GM23248 (cell line): ENCODE results near the gene SUMF1. TPM values are rescaled to one million over a fixed set of nuclear protein-coding genes. Genes with fewer than 3 reads are reported as not detected.

Experiments
- DNase-seq: peaks from one replicate; pipeline ENCODE4 v3.0.0-alpha.2; 2015
- H2AFZ ChIP-seq: fragments of 200-600 bp; sonication (generic); 2 replicates; pipeline ENCODE4 v1.6.1; 2016; ENCODE audit warnings: antibody characterized with exemption
- H3F3A ChIP-seq: fragments of 200-600 bp; sonication (generic); 2 replicates; pipeline ENCODE4 v1.6.1; 2016; ENCODE audit warnings: mild to moderate bottlenecking, antibody characterized with exemption, mixed run types; ENCODE audit not compliant: insufficient read depth
- H3K27ac ChIP-seq: fragments of 200-600 bp; sonication (generic); 2 replicates; pipeline ENCODE4 v1.5.1; 2016; ENCODE audit warnings: mild to moderate bottlenecking
- H3K27me3 ChIP-seq: fragments of 200-600 bp; sonication (generic); replicated peaks from 2 replicates; pipeline ENCODE4 v1.6.1; 2016; ENCODE audit warnings: mild to moderate bottlenecking; ENCODE audit not compliant: insufficient read depth
- H3K36me3 ChIP-seq: fragments of 200-600 bp; sonication (generic); 2 replicates; pipeline ENCODE4 v1.6.1; 2016; ENCODE audit warnings: low read depth, mild to moderate bottlenecking
- H3K4me1 ChIP-seq: fragments of 200-600 bp; sonication (generic); 2 replicates; pipeline ENCODE4 v1.6.1; 2016; ENCODE audit warnings: mild to moderate bottlenecking; ENCODE audit not compliant: insufficient read depth
- H3K4me2 ChIP-seq: fragments of 200-600 bp; sonication (generic); one replicate; pipeline ENCODE4 v1.6.1; 2016; ENCODE audit warnings: mild to moderate bottlenecking; ENCODE audit not compliant: unreplicated experiment
- H3K4me3 ChIP-seq: fragments of 200-600 bp; sonication (generic); 2 replicates; pipeline ENCODE4 v1.5.1; 2016; ENCODE audit warnings: mild to moderate bottlenecking
- H3K79me2 ChIP-seq: fragments of 200-600 bp; sonication (generic); 2 replicates; pipeline ENCODE4 v1.6.1; 2016; ENCODE audit warnings: mild to moderate bottlenecking; ENCODE audit not compliant: insufficient read depth
- H3K9ac ChIP-seq: fragments of 200-600 bp; sonication (generic); 2 replicates; pipeline ENCODE4 v1.6.1; 2016; ENCODE audit warnings: mild to moderate bottlenecking
- H3K9me2 ChIP-seq: fragments of 200-600 bp; sonication (generic); 2 replicates; pipeline ENCODE4 v1.6.1; 2016; ENCODE audit warnings: mixed run types, mild to moderate bottlenecking, moderate library complexity; ENCODE audit not compliant: insufficient read depth
- H3K9me3 ChIP-seq: fragments of 200-600 bp; sonication (generic); one replicate; pipeline ENCODE4 v1.6.1; 2017; ENCODE audit warnings: low read depth
- H4K20me1 ChIP-seq: fragments of 200-600 bp; sonication (generic); 2 replicates; pipeline ENCODE4 v1.6.0; 2016; ENCODE audit not compliant: insufficient read depth
- EZH2 ChIP-seq: fragments of 200-600 bp; sonication (generic); IDR thresholded peaks from 2 replicates; pipeline ENCODE4 v1.6.1; 2018; ENCODE audit warnings: antibody characterized with exemption, mild to moderate bottlenecking; ENCODE audit not compliant: insufficient read depth, poor library complexity, severe bottlenecking
- EZH2phosphoT487 ChIP-seq: fragments of 200-600 bp; sonication (generic); IDR thresholded peaks from 2 replicates; pipeline ENCODE4 v1.6.1; 2018; ENCODE audit warnings: antibody characterized with exemption, moderate library complexity, mild to moderate bottlenecking, low read depth; ENCODE audit not compliant: insufficient read depth
- WGBS, 2 experiments: methylation state at CpG; one replicate each; pipeline ENCODE4 v1.1.6; 2015 to 2017; ENCODE audit warnings: low lambda C conversion rate in 2 of 2, low coverage in 1 of 2; ENCODE audit errors: missing lambda C conversion rate in 2 of 2; 5-methylcytosine and 5-hydroxymethylcytosine counted together
- in situ Hi-C: fragments of 300-500 bp; cut with MboI; formaldehyde crosslinking; loops from 2 replicates; pipeline ENCODE4 v1.15.0; 2020
- polyA plus RNA-seq: library from polyadenylated mRNA; unstranded; fragments of >200 nt; fragmentation: Nextera tagmentation; extraction: Ambion mirVana; gene quantifications from 2 replicates; pipeline ENCODE4 v1.2.1, GENCODE V29; 2016
- total RNA-seq: library from RNA; depleted of rRNA; stranded (reverse); fragments of >200 nt; shearing (Covaris generic); gene quantifications from 2 replicates; pipeline ENCODE4 v1.2.3, GENCODE V29; 2014

Gene SUMF1
- total and polyA plus RNA-seq, 2 experiments from 2014 or later = 55.3 to 88.1 TPM

GRCh38 chr3:4404881-4405280, 62.2 kb downstream of the SUMF1 start:
- no peaks in the 10 kb centered on the region for H3K27me3 ChIP-seq
- no peaks in the 10 kb centered on the region for H3K36me3 ChIP-seq
- WGBS, 2 experiments = 78 to 93% methylated on average over 2 of the region's 2 CpGs
- TF ChIP-seq EZH2 (no peak), EZH2phosphoT487 (no peak)
- H3K4me1 ChIP-seq = 0 out of 2 replicates have a peak, but pooled peaks cover 1% of the 10 kb centered on the region
- H4K20me1 ChIP-seq = no peaks in the 10 kb centered on the region
- H3K9me2 ChIP-seq = no peaks in the 10 kb centered on the region
- no peak overlapping the region for H3K4me3 ChIP-seq
- H3K79me2 ChIP-seq = no peaks in the 10 kb centered on the region
- no peak overlapping the region for H3K4me2 ChIP-seq
- no peaks in the 10 kb centered on the region for H3K9me3 ChIP-seq
- no peak for DNase-seq
- no peak overlapping the region for H3K9ac ChIP-seq
- no peak overlapping the region for H2AFZ ChIP-seq
- no peak overlapping the region for H3K27ac ChIP-seq
- H3F3A ChIP-seq = 0 out of 2 replicates have a peak, but pooled peaks cover 3% of the 10 kb centered on the region
- in situ Hi-C loops = no loop called here

GRCh38 chr3:4401441-4401840, 65.6 kb downstream of the SUMF1 start:
- Histone ChIP-seq H3K4me2 (no peak overlapping the region), H3K9ac (no peak overlapping the region), H3K27ac (no peak overlapping the region), H4K20me1 (no peaks in the 10 kb centered on the region), H2AFZ (no peak overlapping the region), H3K27me3 (no peaks in the 10 kb centered on the region), H3F3A (no peaks in the 10 kb centered on the region), H3K36me3 (no peaks in the 10 kb centered on the region), H3K4me1 (no peaks in the 10 kb centered on the region), H3K79me2 (no peaks in the 10 kb centered on the region), H3K9me3 (no peaks in the 10 kb centered on the region), H3K9me2 (no peaks in the 10 kb centered on the region), H3K4me3 (no peak overlapping the region)
- TF ChIP-seq EZH2phosphoT487 (no peak), EZH2 (no peak)
- WGBS, 2 experiments = 77 to 82% methylated on average over 4 of the region's 4 CpGs
- in situ Hi-C loops = no loop called here
- no peak for DNase-seq

- H3K36me3 ChIP-seq = no peaks in the 10 kb centered on the region
- no peaks in the 10 kb centered on the region for H4K20me1 ChIP-seq
- no peaks in the 10 kb centered on the region for H3F3A ChIP-seq
- H3K9me3 ChIP-seq = no peaks in the 10 kb centered on the region
- H3K9me2 ChIP-seq = no peaks in the 10 kb centered on the region
- H3K4me1 ChIP-seq = no peaks in the 10 kb centered on the region; the same call in 1 of the 2 replicates
- H3K9ac ChIP-seq = no peak overlapping the region
- 92% methylated on average over 7 of the region's 7 CpGs for WGBS, 2 experiments
- no peak overlapping the region for H3K27ac ChIP-seq
- in situ Hi-C loops = no loop called here
- H3K4me2 ChIP-seq = no peak overlapping the region
- no peak overlapping the region for H2AFZ ChIP-seq
- no peak for DNase-seq
- H3K4me3 ChIP-seq = no peak overlapping the region
- no peaks in the 10 kb centered on the region for H3K27me3 ChIP-seq
- H3K79me2 ChIP-seq = no peaks in the 10 kb centered on the region
- TF ChIP-seq EZH2phosphoT487 (no peak), EZH2 (no peak)
Measured at GRCh38 chr3:4399476-4399875, 67.6 kb downstream of the SUMF1 start.

GRCh38 chr3:4398941-4399245, 68.2 kb downstream of the SUMF1 start:
- WGBS, 2 experiments = 60 to 61% methylated on average over 7 of the region's 7 CpGs
- no peaks in the 10 kb centered on the region for H3K79me2 ChIP-seq
- no peak overlapping the region for H3K4me3 ChIP-seq
- no peaks in the 10 kb centered on the region for H3K27me3 ChIP-seq
- H3K4me1 ChIP-seq = peaks cover 3% of the 10 kb centered on the region; the same call in 1 of the 2 replicates
- no peak for DNase-seq
- no peak overlapping the region for H3K27ac ChIP-seq
- H3K9me2 ChIP-seq = no peaks in the 10 kb centered on the region
- TF ChIP-seq EZH2 (no peak), EZH2phosphoT487 (no peak)
- H3K4me2 ChIP-seq = no peak overlapping the region
- H3K36me3 ChIP-seq = no peaks in the 10 kb centered on the region
- no peak overlapping the region for H3K9ac ChIP-seq
- no peaks in the 10 kb centered on the region for H3K9me3 ChIP-seq
- H3F3A ChIP-seq = no peaks in the 10 kb centered on the region
- no peak overlapping the region for H2AFZ ChIP-seq
- in situ Hi-C loops = no loop called here
- no peaks in the 10 kb centered on the region for H4K20me1 ChIP-seq
